ENCODE results near the gene IL1RN.

The IL1RN gene

GRCh38 chr2:113157897-113158753, 30.7 kb downstream of the IL1RN start:
- no peak for DNase-seq

GRCh38 chr2:113158884-113159553, 31.6 kb downstream of the IL1RN start:
- no peak for DNase-seq

GRCh38 chr2:113160248-113160647, 32.9 kb downstream of the IL1RN start:
- no peak for DNase-seq

- no peak for DNase-seq
Observed at GRCh38 chr2:113160962-113161361, 33.6 kb downstream of the IL1RN start.

GRCh38 chr2:113162173-113162572, 34.8 kb downstream of the IL1RN start:
- no peak for DNase-seq

GRCh38 chr2:113162869-113163268, 35.5 kb downstream of the IL1RN start:
- no peak for DNase-seq

- DNase-seq: no peak
Observed at GRCh38 chr2:113164215-113164929, 37.0 kb downstream of the IL1RN start.

GRCh38 chr2:113164930-113165585, 37.7 kb downstream of the IL1RN start:
- DNase-seq: no peak

GRCh38 chr2:113166187-113166645, 38.8 kb downstream of the IL1RN start:
- DNase-seq: no peak

- no peak for DNase-seq
Observed at GRCh38 chr2:113167115-113167932, 39.9 kb downstream of the IL1RN start.

- no peak for DNase-seq
Observed at GRCh38 chr2:113167962-113168340, 40.6 kb downstream of the IL1RN start.

GRCh38 chr2:113169002-113169530, 41.7 kb downstream of the IL1RN start:
- DNase-seq: no peak

- no peak for DNase-seq
Observed at GRCh38 chr2:113169586-113169985, 42.2 kb downstream of the IL1RN start.

- no peak for DNase-seq
Observed at GRCh38 chr2:113171334-113172075, 44.1 kb downstream of the IL1RN start.

- no peak for DNase-seq
Observed at GRCh38 chr2:113172721-113173541, 45.5 kb downstream of the IL1RN start.

GRCh38 chr2:113173542-113174375, 46.4 kb downstream of the IL1RN start, which contains the start of gene PSD4:
PSD4 (plus strand) TSS chr2:113173971; CDS start chr2:113182457, 8,486 bp downstream.
- DNase-seq: peak; percentile 90

- DNase-seq: peak; percentile 51
Observed at GRCh38 chr2:113174376-113174750, 47.0 kb downstream of the IL1RN start.

- peak; percentile 73 for DNase-seq
Observed at GRCh38 chr2:113175042-113175628, 47.7 kb downstream of the IL1RN start.
